ENCODE data around the gene RBM5.

The RBM5 gene

DNA sequence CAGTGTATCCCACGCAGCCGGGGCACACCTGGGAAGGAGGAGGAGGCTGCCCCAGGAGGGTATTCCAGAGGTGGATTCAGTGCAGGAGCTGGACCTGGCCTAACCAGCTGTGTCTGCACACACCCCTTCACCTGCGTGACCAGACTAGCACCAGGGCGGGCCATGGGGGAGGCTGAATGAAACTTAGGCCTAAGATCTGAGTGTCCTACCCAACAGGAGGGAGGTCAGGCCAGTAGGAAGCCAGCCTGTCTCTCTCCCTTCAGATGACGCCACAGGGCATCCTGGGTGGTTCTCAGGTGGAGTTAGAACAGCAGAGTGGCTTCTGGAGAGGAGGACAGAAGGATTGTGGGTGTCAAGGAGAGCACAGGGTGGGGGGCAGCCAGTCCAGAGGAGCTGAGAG, 63.0 kb downstream of the RBM5 start:
- no peaks in the 10 kb centered on the region for H3K36me3 ChIP-seq (ENCODE audit: control insufficient read depth in 1 of 2, insufficient read depth in 2 of 2, low read length in 2 of 2)
- no peak overlapping the region for H3K18ac ChIP-seq (ENCODE audit: low read length)
- peak overlapping the region; percentile 3 for H2BK120ac ChIP-seq (ENCODE audit: insufficient read depth, low read length, poor library complexity)
- H4K12ac ChIP-seq (ENCODE audit: low read depth, low read length): no peak overlapping the region
- H3K27ac ChIP-seq (ENCODE audit: low read depth, low read length): peak overlapping the region; percentile 42
- peak overlapping the region; percentile 55 for H4K91ac ChIP-seq (ENCODE audit: low read depth, low read length)
- H4K8ac ChIP-seq (ENCODE audit: low read depth, low read length): peak overlapping the region; percentile 10
- peaks cover 29 to 42% of the 10 kb centered on the region in 2 experiments for H3K4me1 ChIP-seq (ENCODE audit: control insufficient read depth in 1 of 2, insufficient read depth in 2 of 2, low read length in 2 of 2)
- DNase-seq: no peak
- no peaks in the 10 kb centered on the region for H3K27me3 ChIP-seq (ENCODE audit: insufficient read depth, low read length)
- no peak overlapping the region for H3K9ac ChIP-seq (ENCODE audit: low read length)
- no peak overlapping the region for H3K4ac ChIP-seq (ENCODE audit: low read depth, low read length)
- peak overlapping the region; percentile 31 for H3K14ac ChIP-seq (ENCODE audit: low read length)
- peak overlapping the region; percentile 25 for H2AK5ac ChIP-seq (ENCODE audit: low read length)
- peak overlapping the region; percentile 10 for H2BK12ac ChIP-seq (ENCODE audit: low read length)
- peaks cover 7% of the 10 kb centered on the region for H3K79me2 ChIP-seq (ENCODE audit: control insufficient read depth, insufficient read depth, low read length, poor library complexity)
- H3K79me1 ChIP-seq (ENCODE audit: low read length): peaks cover 21% of the 10 kb centered on the region
- no peaks in the 10 kb centered on the region for H3K9me3 ChIP-seq (ENCODE audit: insufficient read depth, low read depth, low read length)
- no peak overlapping the region for H3K4me3 ChIP-seq (ENCODE audit: low read depth, low read length)
- no peak overlapping the region for H3K4me2 ChIP-seq (ENCODE audit: low read length)
- H2BK5ac ChIP-seq (ENCODE audit: low read depth, low read length, poor library complexity): peak overlapping the region; percentile 6
- no CpG with 5 or more reads among the region's 5 CpGs for WGBS (ENCODE audit: extremely low coverage, insufficient coverage, insufficient read length)
- no peak overlapping the region for H3K23ac ChIP-seq (ENCODE audit: low read length)
- no peak overlapping the region for H2AFZ ChIP-seq (ENCODE audit: insufficient read depth, low read length, poor library complexity)

DNA sequence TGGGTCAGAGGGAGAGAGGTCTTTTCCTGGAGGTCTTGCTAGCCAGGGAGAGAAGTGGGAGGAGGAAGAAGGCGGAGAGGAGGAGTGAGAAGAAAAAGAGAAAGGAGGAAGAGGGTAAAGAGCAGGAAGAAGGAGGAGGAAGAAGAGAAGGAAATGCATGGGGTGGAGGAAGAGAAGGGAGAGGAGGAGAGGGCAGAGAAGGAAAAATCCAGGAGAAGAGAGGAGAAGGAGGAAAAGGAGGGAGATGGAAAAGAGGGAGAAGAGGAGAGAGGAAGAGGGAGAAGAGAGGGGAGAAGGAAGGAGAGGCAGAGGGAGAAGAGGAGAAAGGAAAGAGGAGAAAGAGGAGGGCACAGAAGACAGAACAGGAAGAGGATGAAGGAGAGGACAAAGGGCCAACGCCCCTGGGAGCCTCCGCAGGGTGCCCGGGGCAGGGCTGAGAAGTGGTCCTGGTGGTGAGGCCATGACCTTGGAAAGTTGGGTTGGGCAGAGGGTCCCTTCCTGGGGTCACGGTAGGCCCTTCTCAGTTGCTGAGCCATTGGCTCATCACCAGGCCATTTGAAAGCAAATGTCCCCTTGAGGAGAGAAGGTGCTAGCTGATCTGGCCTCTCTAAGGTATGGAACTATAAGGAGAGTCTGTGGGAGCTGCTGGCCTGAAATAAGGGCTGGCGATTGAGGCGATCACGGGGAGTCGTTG, 65.2 kb downstream of the RBM5 start:
- no peak overlapping the region for H2BK5ac ChIP-seq (ENCODE audit: low read depth, low read length, poor library complexity)
- H4K91ac ChIP-seq (ENCODE audit: low read depth, low read length): no peak overlapping the region
- no peak overlapping the region for H4K8ac ChIP-seq (ENCODE audit: low read depth, low read length)
- H3K14ac ChIP-seq (ENCODE audit: low read length): no peak overlapping the region
- H3K23ac ChIP-seq (ENCODE audit: low read length): no peak overlapping the region
- no peak overlapping the region for H3K4me3 ChIP-seq (ENCODE audit: low read depth, low read length)
- H3K36me3 ChIP-seq (ENCODE audit: control insufficient read depth in 1 of 2, insufficient read depth in 2 of 2, low read length in 2 of 2): no peaks in the 10 kb centered on the region
- no peak overlapping the region for H3K18ac ChIP-seq (ENCODE audit: low read length)
- H3K79me2 ChIP-seq (ENCODE audit: control insufficient read depth, insufficient read depth, low read length, poor library complexity): peaks cover 9% of the 10 kb centered on the region
- no peak overlapping the region for H4K12ac ChIP-seq (ENCODE audit: low read depth, low read length)
- peaks cover 36 to 52% of the 10 kb centered on the region in 2 experiments for H3K4me1 ChIP-seq (ENCODE audit: control insufficient read depth in 1 of 2, insufficient read depth in 2 of 2, low read length in 2 of 2)
- no peak overlapping the region for H3K27ac ChIP-seq (ENCODE audit: low read depth, low read length)
- H3K4ac ChIP-seq (ENCODE audit: low read depth, low read length): no peak overlapping the region
- no peak overlapping the region for H2AFZ ChIP-seq (ENCODE audit: insufficient read depth, low read length, poor library complexity)
- no peak overlapping the region for H2BK120ac ChIP-seq (ENCODE audit: insufficient read depth, low read length, poor library complexity)
- no peak overlapping the region for H3K9ac ChIP-seq (ENCODE audit: low read length)
- peaks cover 25% of the 10 kb centered on the region for H3K79me1 ChIP-seq (ENCODE audit: low read length)
- 100% methylated on average over 1 of the region's 9 CpGs for WGBS (ENCODE audit: extremely low coverage, insufficient coverage, insufficient read length)
- H2AK5ac ChIP-seq (ENCODE audit: low read length): no peak overlapping the region
- no peak for DNase-seq
- H3K4me2 ChIP-seq (ENCODE audit: low read length): peak overlapping the region; percentile 72
- H3K9me3 ChIP-seq (ENCODE audit: insufficient read depth, low read depth, low read length): no peaks in the 10 kb centered on the region
- H2BK12ac ChIP-seq (ENCODE audit: low read length): no peak overlapping the region
- no peaks in the 10 kb centered on the region for H3K27me3 ChIP-seq (ENCODE audit: insufficient read depth, low read length)

DNA sequence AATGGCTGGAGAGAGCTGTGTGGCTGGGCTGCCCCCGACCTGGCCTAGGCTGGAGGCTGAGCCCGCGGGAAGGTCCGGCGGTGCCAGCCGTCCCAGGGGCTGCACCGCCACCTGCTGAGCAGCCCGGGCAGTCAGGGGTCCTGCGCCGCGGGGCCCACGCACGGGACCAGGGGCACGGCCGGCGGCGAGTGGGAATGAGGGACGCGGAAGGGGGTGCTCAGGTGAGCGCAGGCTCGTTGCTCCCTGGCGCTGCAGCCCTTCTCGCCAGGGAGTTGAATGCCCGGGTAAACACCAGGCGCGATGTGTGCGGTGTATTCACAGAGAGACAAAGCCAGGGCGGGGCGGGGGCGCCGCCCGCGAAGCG, 65.7 kb downstream of the RBM5 start:
- H3K4me2 ChIP-seq (ENCODE audit: low read length): peak overlapping the region; percentile 72
- H3K23ac ChIP-seq (ENCODE audit: low read length): no peak overlapping the region
- no peak overlapping the region for H4K12ac ChIP-seq (ENCODE audit: low read depth, low read length)
- peaks cover 25% of the 10 kb centered on the region for H3K79me1 ChIP-seq (ENCODE audit: low read length)
- H4K91ac ChIP-seq (ENCODE audit: low read depth, low read length): no peak overlapping the region
- no peak overlapping the region for H2BK120ac ChIP-seq (ENCODE audit: insufficient read depth, low read length, poor library complexity)
- H2AFZ ChIP-seq (ENCODE audit: insufficient read depth, low read length, poor library complexity): no peak overlapping the region
- WGBS (ENCODE audit: extremely low coverage, insufficient coverage, insufficient read length): no CpG with 5 or more reads among the region's 34 CpGs
- H3K27me3 ChIP-seq (ENCODE audit: insufficient read depth, low read length): no peaks in the 10 kb centered on the region
- no peak overlapping the region for H3K4ac ChIP-seq (ENCODE audit: low read depth, low read length)
- H3K4me1 ChIP-seq (ENCODE audit: control insufficient read depth in 1 of 2, insufficient read depth in 2 of 2, low read length in 2 of 2): peaks cover 36 to 52% of the 10 kb centered on the region in 2 experiments
- peaks cover 0 to 1% of the 10 kb centered on the region in 2 experiments for H3K36me3 ChIP-seq (ENCODE audit: control insufficient read depth in 1 of 2, insufficient read depth in 2 of 2, low read length in 2 of 2)
- H3K4me3 ChIP-seq (ENCODE audit: low read depth, low read length): peak overlapping the region; percentile 40
- peaks cover 9% of the 10 kb centered on the region for H3K79me2 ChIP-seq (ENCODE audit: control insufficient read depth, insufficient read depth, low read length, poor library complexity)
- H2AK5ac ChIP-seq (ENCODE audit: low read length): no peak overlapping the region
- no peak overlapping the region for H3K14ac ChIP-seq (ENCODE audit: low read length)
- no peak overlapping the region for H2BK5ac ChIP-seq (ENCODE audit: low read depth, low read length, poor library complexity)
- no peak for DNase-seq
- H3K9ac ChIP-seq (ENCODE audit: low read length): no peak overlapping the region
- H4K8ac ChIP-seq (ENCODE audit: low read depth, low read length): no peak overlapping the region
- no peaks in the 10 kb centered on the region for H3K9me3 ChIP-seq (ENCODE audit: insufficient read depth, low read depth, low read length)
- H3K18ac ChIP-seq (ENCODE audit: low read length): no peak overlapping the region
- H2BK12ac ChIP-seq (ENCODE audit: low read length): no peak overlapping the region
- no peak overlapping the region for H3K27ac ChIP-seq (ENCODE audit: low read depth, low read length)

DNA sequence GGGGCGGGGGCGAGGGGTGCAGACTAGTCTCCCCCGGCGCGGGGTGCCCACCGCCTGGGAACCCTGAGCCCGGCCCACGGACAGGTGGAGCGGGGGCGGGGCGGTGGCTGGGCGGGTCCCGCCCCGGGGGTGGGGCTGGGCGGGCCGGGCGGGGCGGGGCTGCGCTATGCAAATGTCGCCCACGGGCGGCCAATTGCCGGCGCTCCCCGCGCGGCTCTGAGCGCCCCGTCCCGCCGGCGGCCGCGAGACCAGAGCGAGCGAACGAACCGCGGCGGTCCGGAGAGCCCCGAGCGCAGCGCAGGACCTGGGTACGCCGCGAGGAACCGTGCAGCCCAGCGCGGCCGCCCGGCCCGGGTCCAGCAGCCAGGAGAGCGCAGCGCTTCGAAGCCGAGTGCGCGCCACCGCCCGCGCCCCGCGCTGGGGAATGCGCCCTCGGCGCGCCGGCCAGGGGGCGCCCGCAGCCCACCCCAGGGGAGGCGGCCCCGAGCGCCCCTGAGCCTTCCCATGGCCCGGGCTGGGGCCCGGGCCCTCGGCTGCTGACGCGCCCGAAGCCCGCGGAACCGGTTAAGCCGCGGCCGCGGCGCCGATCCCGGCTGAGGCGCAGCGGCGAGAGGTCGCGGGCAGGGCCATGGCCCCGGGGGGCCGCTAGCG, 66.2 kb downstream of the RBM5 start, which contains the start of gene SEMA3F:
TSS of gene SEMA3F (plus strand) at position 485 of the 651 bp plus-strand sequence. CDS start 4,299 bp downstream, outside the sequence.
- Histone ChIP-seq H3K79me2 (ENCODE audit: control insufficient read depth, insufficient read depth, low read length, poor library complexity) (peaks cover 9% of the 10 kb centered on the region), H4K8ac (ENCODE audit: low read depth, low read length) (peak within 1 kb of the TSS; percentile 1), H3K79me1 (ENCODE audit: low read length) (peaks cover 23% of the 10 kb centered on the region), H3K36me3 (ENCODE audit: control insufficient read depth in 1 of 2, insufficient read depth in 2 of 2, low read length in 2 of 2) (peaks cover 2 to 5% of the 10 kb centered on the region in 2 experiments), H3K9ac (ENCODE audit: low read length) (peak within 1 kb of the TSS; percentile 48), H4K91ac (ENCODE audit: low read depth, low read length) (peak within 1 kb of the TSS; percentile 17), H2BK5ac (ENCODE audit: low read depth, low read length, poor library complexity) (no peak within 1 kb of the TSS), H2BK12ac (ENCODE audit: low read length) (no peak within 1 kb of the TSS), H3K4me1 (ENCODE audit: control insufficient read depth in 1 of 2, insufficient read depth in 2 of 2, low read length in 2 of 2) (peaks cover 33 to 50% of the 10 kb centered on the region in 2 experiments), H2BK120ac (ENCODE audit: insufficient read depth, low read length, poor library complexity) (peak within 1 kb of the TSS; percentile 37), H2AK5ac (ENCODE audit: low read length) (no peak within 1 kb of the TSS), H3K27me3 (ENCODE audit: insufficient read depth, low read length) (no peaks in the 10 kb centered on the region), H3K18ac (ENCODE audit: low read length) (peak within 1 kb of the TSS; percentile 12), H3K4me2 (ENCODE audit: low read length) (peak within 1 kb of the TSS; percentile 72), H3K9me3 (ENCODE audit: insufficient read depth, low read depth, low read length) (no peaks in the 10 kb centered on the region), H4K12ac (ENCODE audit: low read depth, low read length) (no peak within 1 kb of the TSS), H3K14ac (ENCODE audit: low read length) (peak within 1 kb of the TSS; percentile 30), H2AFZ (ENCODE audit: insufficient read depth, low read length, poor library complexity) (no peak within 1 kb of the TSS), H3K27ac (ENCODE audit: low read depth, low read length) (peak within 1 kb of the TSS; percentile 62), H3K4me3 (ENCODE audit: low read depth, low read length) (peak within 1 kb of the TSS; percentile 79), H3K23ac (ENCODE audit: low read length) (no peak within 1 kb of the TSS), H3K4ac (ENCODE audit: low read depth, low read length) (peak within 1 kb of the TSS; percentile 22)
- DNase-seq: peak; percentile 61 to 80
- no CpG with 5 or more reads among the region's 98 CpGs for WGBS (ENCODE audit: extremely low coverage, insufficient coverage, insufficient read length)

All from trophoblast cell (in vitro differentiated cells and primary cell).